HEK293 (cell line): ENCODE data around the gene AFF2.

Experiments
- CTCF ChIA-PET: fragments of 350-600 bp; formaldehyde crosslinking; extraction: SDS; loops from one replicate; lab custom pipeline; 2021; ENCODE audit warnings: antibody characterized with exemption; lab: Yijun Ruan, JAX
- POLR2A ChIA-PET: fragments of 300-600 bp; formaldehyde crosslinking; extraction: SDS; loops from one replicate; lab custom pipeline; 2020; ENCODE audit warnings: antibody characterized with exemption, inconsistent platforms; lab: Yijun Ruan, JAX
- H3K27ac ChIP-seq: fragments of 200-500 bp; sonication (Bioruptor generic); 2 replicates; pipeline ENCODE4 v1.5.1; 2014; ENCODE audit warnings: low read depth, low read length, control low read depth, inconsistent platforms; ENCODE audit errors: extremely low read depth
- H3K36me3 ChIP-seq, 2 experiments: fragments of 200-500 bp in 1 of 2; sonication (Bioruptor generic) in 1 of 2; 1 replicate in 1 of 2; 2 replicates in 1 of 2; pipeline ENCODE4 v1.5.1; 2014 to 2017; ENCODE audit warnings: inconsistent platforms in 2 of 2, low read length in 2 of 2; ENCODE audit not compliant: control insufficient read depth in 2 of 2, insufficient read depth in 1 of 2
- H3K4me1 ChIP-seq: fragments of 200-500 bp; sonication (Bioruptor generic); 2 replicates; pipeline ENCODE4 v1.5.1; 2014; ENCODE audit warnings: mild to moderate bottlenecking, low read length, inconsistent platforms; ENCODE audit not compliant: control insufficient read depth, insufficient read depth
- H3K4me3 ChIP-seq: 2 replicates; pipeline ENCODE4 v1.5.1; 2011; ENCODE audit warnings: low read depth, mild to moderate bottlenecking, control low read depth, low read length, moderate library complexity
- H3K9me3 ChIP-seq: fragments of 200-500 bp; sonication (Bioruptor generic); 2 replicates; pipeline ENCODE4 v1.5.1; 2014; ENCODE audit warnings: low read depth, low read length, inconsistent platforms; ENCODE audit not compliant: control insufficient read depth, insufficient read depth
- BCL11A ChIP-seq: fragments of 450-650 bp; formaldehyde crosslinking; IDR thresholded peaks from 2 replicates; pipeline ENCODE4 v1.5.1; 2016; ENCODE audit warnings: low read depth, missing biosample characterization, missing genetic modification characterization
- ELK4 ChIP-seq: IDR thresholded peaks from 2 replicates; pipeline ENCODE4 v1.6.1; 2011; ENCODE audit warnings: mild to moderate bottlenecking, low read depth, low read length, borderline replicate concordance
- GLIS1 ChIP-seq: fragments of 450-650 bp; formaldehyde crosslinking; IDR thresholded peaks from 2 replicates; pipeline ENCODE4 v1.5.1; 2016; ENCODE audit warnings: missing biosample characterization, missing genetic modification characterization
- HOXC10 ChIP-seq: sonication (generic); formaldehyde crosslinking; IDR thresholded peaks from 2 replicates; pipeline ENCODE4 v1.8.1; 2023; ENCODE audit warnings: mild to moderate bottlenecking, missing genetic modification reagents
- MZF1 ChIP-seq: fragments of 450-650 bp; formaldehyde crosslinking; IDR thresholded peaks from 2 replicates; pipeline ENCODE4 v1.5.1; 2017; ENCODE audit warnings: missing biosample characterization, missing genetic modification characterization, borderline replicate concordance
- PRDM4 ChIP-seq: fragments of 450-650 bp; formaldehyde crosslinking; IDR thresholded peaks from 2 replicates; pipeline ENCODE4 v1.5.1; 2017; ENCODE audit warnings: missing biosample characterization, missing genetic modification characterization
- SETDB1 ChIP-seq: IDR thresholded peaks from one replicate; pipeline ENCODE4 v1.6.1; 2017; ENCODE audit warnings: mild to moderate bottlenecking, low read length, moderate library complexity, mixed read lengths; ENCODE audit not compliant: insufficient read length
- WT1 ChIP-seq: fragments of 450-650 bp; formaldehyde crosslinking; IDR thresholded peaks from 2 replicates; pipeline ENCODE4 v1.5.1; 2016; ENCODE audit warnings: missing biosample characterization, missing genetic modification characterization
- YY1 ChIP-seq: fragments of 450-650 bp; formaldehyde crosslinking; IDR thresholded peaks from 2 replicates; pipeline ENCODE4 v1.5.1; 2018; ENCODE audit warnings: missing biosample characterization, missing genetic modification characterization
- ZBTB44 ChIP-seq: fragments of 450-650 bp; IDR thresholded peaks from 2 replicates; pipeline ENCODE4 v1.5.1; 2018; ENCODE audit warnings: missing biosample characterization, mild to moderate bottlenecking, missing genetic modification characterization
- ZFP41 ChIP-seq: fragments of 450-650 bp; formaldehyde crosslinking; IDR thresholded peaks from 2 replicates; pipeline ENCODE4 v1.5.1; 2016; ENCODE audit warnings: missing biosample characterization, missing genetic modification characterization, borderline replicate concordance
- ZNF112 ChIP-seq: fragments of 450-650 bp; formaldehyde crosslinking; IDR thresholded peaks from 2 replicates; pipeline ENCODE4 v1.5.0; 2017; ENCODE audit warnings: missing biosample characterization, missing genetic modification characterization
- ZNF114 ChIP-seq: fragments of 450-650 bp; formaldehyde crosslinking; IDR thresholded peaks from 2 replicates; pipeline ENCODE4 v1.5.0; 2017; ENCODE audit warnings: missing biosample characterization, missing genetic modification characterization
- ZNF16 ChIP-seq: fragments of 450-650 bp; formaldehyde crosslinking; IDR thresholded peaks from 2 replicates; pipeline ENCODE4 v1.5.1; 2016; ENCODE audit warnings: low read depth, missing biosample characterization, missing genetic modification characterization
- ZNF221 ChIP-seq: fragments of 450-650 bp; formaldehyde crosslinking; IDR thresholded peaks from 2 replicates; pipeline ENCODE4 v1.5.1; 2017; ENCODE audit warnings: missing biosample characterization, missing genetic modification characterization, borderline replicate concordance
- ZNF48 ChIP-seq: fragments of 450-650 bp; formaldehyde crosslinking; IDR thresholded peaks from 2 replicates; pipeline ENCODE4 v1.5.1; 2016; ENCODE audit warnings: missing biosample characterization, missing genetic modification characterization
- ZNF488 ChIP-seq: fragments of 450-650 bp; formaldehyde crosslinking; IDR thresholded peaks from 2 replicates; pipeline ENCODE4 v1.5.1; 2016; ENCODE audit warnings: missing biosample characterization, missing genetic modification characterization
- ZNF514 ChIP-seq: fragments of 450-650 bp; formaldehyde crosslinking; IDR thresholded peaks from 2 replicates; pipeline ENCODE4 v1.5.1; 2016; ENCODE audit warnings: missing biosample characterization, missing genetic modification characterization
- ZNF555 ChIP-seq: fragments of 450-650 bp; formaldehyde crosslinking; conservative IDR thresholded peaks from 2 replicates; pipeline ENCODE4 v1.5.1; 2017; ENCODE audit warnings: missing biosample characterization, mild to moderate bottlenecking, missing genetic modification characterization, inconsistent platforms
- ZNF654 ChIP-seq: fragments of 450-650 bp; formaldehyde crosslinking; IDR thresholded peaks from 2 replicates; pipeline ENCODE4 v1.5.1; 2016; ENCODE audit warnings: low read depth, missing biosample characterization, missing genetic modification characterization

Gene AFF2

GRCh38 chrX:148768296-148768695 is 267.9 kb downstream of the AFF2 start:
- POLR2A ChIA-PET: no interaction called here
- H3K4me3 ChIP-seq: no peak overlapping the region
- CTCF ChIA-PET: no interaction called here
- no peaks in the 10 kb centered on the region for H3K4me1 ChIP-seq
- no peaks in the 10 kb centered on the region for H3K9me3 ChIP-seq
- no peak overlapping the region for H3K27ac ChIP-seq
- TF ChIP-seq ZNF114 (tag by site-specific recombination) (no peak), ZNF112 (tag by site-specific recombination) (no peak), YY1 (tag by site-specific recombination) (no peak), GLIS1 (tag by site-specific recombination) (no peak), BCL11A (tag by site-specific recombination) (no peak), ZNF488 (tag by site-specific recombination) (no peak), SETDB1 (no peak), ELK4 (no peak), ZBTB44 (tag by site-specific recombination) (no peak), WT1 (no peak), ZNF654 (tag by site-specific recombination) (no peak), ZFP41 (tag by site-specific recombination) (no peak)
- TF ChIP-seq, all 188 proteins: peak for 0
- H3K36me3 ChIP-seq: no peaks in the 10 kb centered on the region

- no peaks in the 10 kb centered on the region for H3K36me3 ChIP-seq
- TF ChIP-seq ZNF221 (no peak), ZNF48 (tag by site-specific recombination) (no peak), HOXC10 (no peak), PRDM4 (tag by site-specific recombination) (no peak)
- TF ChIP-seq, all 188 proteins: peak for 0
- CTCF ChIA-PET: no interaction called here
- Histone ChIP-seq H3K4me1 (no peaks in the 10 kb centered on the region), H3K4me3 (no peak overlapping the region), H3K9me3 (no peaks in the 10 kb centered on the region), H3K27ac (no peak overlapping the region)
- POLR2A ChIA-PET: no interaction called here
Observed at GRCh38 chrX:148771440-148771839, 271.0 kb downstream of the AFF2 start.

- Histone ChIP-seq H3K9me3 (no peaks in the 10 kb centered on the region), H3K4me1 (no peaks in the 10 kb centered on the region), H3K4me3 (no peak overlapping the region), H3K36me3 (no peaks in the 10 kb centered on the region), H3K27ac (no peak overlapping the region)
- POLR2A ChIA-PET: no interaction called here
- TF ChIP-seq ZNF654 (tag by site-specific recombination) (no peak), ZNF16 (tag by site-specific recombination) (no peak), ZNF555 (no peak), MZF1 (tag by site-specific recombination) (no peak), ZNF514 (tag by site-specific recombination) (no peak)
- TF ChIP-seq, all 188 proteins: peak for 0
- CTCF ChIA-PET: no interaction called here
Observed at GRCh38 chrX:148774276-148774675, 273.9 kb downstream of the AFF2 start.
